ENCODE data around the gene SECISBP2L. TPM values are rescaled to one million over a fixed set of nuclear protein-coding genes. Genes with fewer than 3 reads are reported as not detected.

Gene SECISBP2L
- total RNA-seq, 1 donor from 2014 or later = 85.0 TPM

DNA sequence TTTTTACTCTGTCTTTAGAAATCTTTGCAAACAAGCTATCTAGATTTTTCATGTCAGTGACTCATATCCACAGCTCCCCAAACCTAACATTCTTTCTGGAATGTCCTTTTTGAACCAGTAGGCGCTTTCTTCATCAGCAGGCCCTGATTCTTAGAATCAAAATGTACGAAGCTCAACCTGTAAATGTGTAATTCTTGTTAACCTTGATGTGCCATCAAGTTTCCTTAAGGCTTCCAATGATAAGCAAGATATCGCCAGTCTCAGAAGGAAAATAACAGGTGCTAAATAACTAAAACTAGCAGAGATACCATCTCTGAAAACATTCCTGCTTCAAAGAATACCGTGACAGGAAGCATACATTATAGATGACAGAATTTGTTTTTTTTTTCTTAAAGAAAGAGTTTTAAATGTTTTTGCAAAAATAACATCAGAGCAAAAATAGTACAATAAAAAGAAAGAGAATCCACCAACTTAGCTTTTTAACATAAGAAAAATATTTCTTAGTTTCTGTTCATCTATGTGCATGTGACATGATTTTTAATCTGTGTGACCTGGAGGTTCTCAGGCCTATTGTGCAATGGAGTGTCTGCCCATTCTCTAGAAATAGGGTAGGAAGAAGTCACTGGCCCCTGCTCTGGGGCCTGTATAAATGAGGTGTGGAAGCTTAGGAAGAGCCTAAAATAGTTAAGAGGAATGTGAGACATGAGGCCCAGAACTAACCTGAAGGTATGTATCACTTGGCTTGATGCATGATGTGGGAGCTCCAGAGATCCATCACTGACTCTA lies 14.7 kb upstream of the SECISBP2L start:
- DNase-seq = no peak

GRCh38 chr15:49059491-49059890 lies 13.2 kb upstream of the SECISBP2L start:
- DNase-seq = no peak

DNA sequence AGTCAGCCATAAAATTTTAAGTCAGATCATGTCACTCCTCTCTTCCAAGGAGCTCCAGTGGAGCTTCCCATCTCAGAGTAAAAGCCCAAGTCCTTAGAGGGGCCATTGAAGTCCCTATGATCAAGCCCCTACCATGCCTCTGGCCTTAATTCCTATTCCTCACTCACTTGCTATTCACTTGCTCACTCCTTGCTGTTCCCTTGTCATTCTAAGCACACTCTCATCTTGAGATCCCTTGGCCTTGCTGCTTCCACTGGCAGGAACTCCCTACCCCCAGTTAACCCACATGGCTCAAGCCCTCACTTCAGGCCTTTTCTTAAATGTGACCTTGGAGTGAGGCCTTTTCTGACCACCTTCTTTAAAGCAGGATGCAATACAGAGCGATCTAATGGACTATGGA lies 12.3 kb upstream of the SECISBP2L start:
- DNase-seq = no peak

DNA sequence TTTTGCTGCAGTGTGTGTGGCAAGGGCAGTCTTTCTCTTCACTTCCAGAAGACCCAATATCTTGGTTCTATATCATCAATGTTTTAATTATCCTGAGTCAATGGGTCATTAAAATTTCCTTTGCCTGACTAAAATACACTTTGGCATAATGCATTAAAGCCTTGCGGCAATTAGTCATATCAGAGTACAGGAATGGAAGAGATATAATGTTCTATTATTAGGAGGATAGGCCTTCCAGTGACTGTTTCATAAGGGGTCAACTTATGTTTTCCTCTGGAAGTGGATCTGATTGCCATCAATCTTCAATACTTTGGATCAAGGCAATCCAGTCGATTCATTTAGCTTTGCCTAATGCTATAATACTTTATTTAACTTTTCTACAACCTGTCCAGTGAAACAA lies 9.4 kb upstream of the SECISBP2L start:
- DNase-seq = no peak

- DNase-seq = no peak
These were observed 6.4 kb upstream of the SECISBP2L start for GRCh38 chr15:49052662-49053061.

DNA sequence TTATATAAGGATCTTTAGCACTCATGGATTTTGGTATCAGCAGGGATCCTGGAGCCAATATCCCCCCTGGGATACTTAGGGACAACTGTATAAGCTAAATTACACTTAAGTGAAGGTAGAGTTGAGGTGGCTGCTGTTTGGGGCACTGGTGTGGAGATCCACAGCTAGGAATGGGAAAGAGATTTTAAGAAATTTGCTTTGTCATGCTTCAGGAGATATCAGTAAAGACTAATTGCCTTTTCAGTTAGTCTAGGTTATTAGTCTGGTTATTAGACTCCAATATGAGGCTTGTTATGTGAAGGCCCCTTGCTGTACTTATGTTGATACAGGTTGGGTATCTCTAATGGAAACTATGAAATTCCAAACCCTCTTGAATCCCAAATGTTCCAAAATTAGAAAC lies 1.2 kb upstream of the SECISBP2L start:
- no peak for DNase-seq

DNA sequence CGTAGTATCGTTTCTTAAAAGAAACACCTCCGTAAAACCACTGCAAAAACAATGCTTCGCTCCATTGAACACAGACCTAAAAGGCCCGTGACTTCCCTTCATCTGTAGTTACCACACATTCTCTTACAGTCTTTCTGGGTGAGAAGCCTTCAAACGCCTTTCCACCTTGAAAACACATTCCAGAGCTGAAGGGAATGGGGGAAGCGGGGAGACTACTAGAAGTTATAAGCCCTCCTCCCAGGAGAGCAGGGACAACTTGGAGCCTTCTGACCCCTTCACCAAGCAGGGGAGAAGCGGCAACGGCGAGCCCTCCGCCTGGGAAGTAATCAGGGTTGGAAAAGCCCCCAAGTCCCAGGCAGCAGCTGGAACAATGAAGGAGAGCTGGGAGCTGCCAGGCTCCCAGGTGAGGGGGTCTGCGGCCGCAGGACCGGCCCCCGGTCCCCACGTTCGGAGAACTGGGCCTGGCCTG lies 461 bp downstream of the SECISBP2L start:
- peak; percentile 35 for DNase-seq

DNA sequence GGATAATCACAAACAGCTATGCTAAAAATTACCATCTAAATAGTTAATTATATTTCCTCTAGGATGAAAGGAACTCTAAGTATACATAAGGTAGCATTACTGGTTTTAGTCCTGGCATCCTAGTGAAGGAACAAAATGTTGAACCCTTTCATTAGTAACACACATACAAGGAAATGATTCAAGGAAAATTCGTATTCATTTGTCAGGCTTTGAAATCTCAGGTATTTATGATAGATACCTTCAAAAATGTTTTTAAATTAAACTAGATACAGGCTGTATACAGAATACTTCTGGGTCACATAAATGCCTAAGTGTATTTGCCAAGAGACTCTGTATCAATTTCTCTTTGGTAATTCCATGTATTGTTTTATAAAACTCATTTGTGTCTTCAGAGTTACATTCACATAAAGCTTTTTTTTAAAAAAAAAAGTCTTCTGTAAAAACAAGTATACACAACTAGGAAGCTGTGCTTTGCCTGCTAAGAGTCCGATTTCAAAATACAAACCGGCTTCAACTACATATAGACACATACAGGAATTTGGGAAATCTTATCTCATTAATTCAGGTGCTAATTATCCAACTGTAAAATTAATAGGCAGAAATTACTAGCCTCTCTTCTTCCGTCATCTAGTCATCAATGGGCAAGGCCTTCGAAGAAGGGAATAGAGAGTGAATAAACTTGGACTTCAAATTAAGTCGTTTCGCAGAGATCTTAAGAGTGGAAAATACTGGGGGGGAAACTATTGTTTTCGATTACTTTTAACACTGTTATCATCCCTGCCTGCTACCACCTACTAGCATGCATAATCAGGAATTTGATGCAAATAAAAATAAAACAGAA lies 1.3 kb downstream of the SECISBP2L start:
- DNase-seq = no peak

- no peak for DNase-seq
These were observed 2.2 kb downstream of the SECISBP2L start for GRCh38 chr15:49044002-49044401.

DNA sequence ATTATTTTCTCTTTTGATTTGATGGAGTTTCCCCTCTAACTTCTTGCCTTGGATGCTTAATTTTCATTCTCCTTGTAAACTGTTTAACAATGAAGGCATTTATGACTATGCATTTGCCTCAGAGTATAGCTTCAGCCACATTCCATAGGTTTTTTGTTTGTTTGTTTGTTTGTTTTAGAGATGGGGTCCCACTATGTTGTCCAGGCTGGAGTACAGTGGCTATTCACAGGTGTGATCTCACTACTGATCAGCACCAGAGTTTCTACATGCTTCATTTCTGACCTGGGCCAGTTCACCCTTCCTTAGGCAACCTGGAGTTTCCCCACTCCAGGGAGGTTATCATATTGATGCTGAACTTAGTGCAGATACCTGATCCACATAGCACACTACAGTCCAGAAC lies 4.1 kb downstream of the SECISBP2L start:
- no peak for DNase-seq

GRCh38 chr15:49041426-49041825 lies 4.8 kb downstream of the SECISBP2L start:
- DNase-seq = no peak

DNA sequence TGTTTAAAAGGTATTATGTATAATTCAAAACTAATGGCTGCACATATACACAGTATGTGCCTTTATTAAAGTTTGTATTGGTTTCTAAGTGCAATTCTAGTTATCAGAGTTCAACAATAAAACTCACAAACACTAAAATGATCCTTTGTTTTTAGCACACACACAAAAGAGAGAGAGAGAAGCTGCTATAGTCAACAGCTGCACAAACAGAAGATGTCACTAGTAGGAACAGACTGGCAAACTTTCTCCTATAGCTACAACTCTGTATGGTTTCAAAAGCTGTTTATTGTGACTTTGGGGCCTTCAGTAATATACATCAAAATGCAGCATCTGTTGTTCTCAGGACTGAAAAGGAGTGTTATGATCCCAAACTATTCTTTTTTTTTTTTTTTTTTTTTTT lies 6.1 kb downstream of the SECISBP2L start:
- DNase-seq = no peak

GRCh38 chr15:49038382-49038781 lies 7.9 kb downstream of the SECISBP2L start:
- no peak for DNase-seq

DNA sequence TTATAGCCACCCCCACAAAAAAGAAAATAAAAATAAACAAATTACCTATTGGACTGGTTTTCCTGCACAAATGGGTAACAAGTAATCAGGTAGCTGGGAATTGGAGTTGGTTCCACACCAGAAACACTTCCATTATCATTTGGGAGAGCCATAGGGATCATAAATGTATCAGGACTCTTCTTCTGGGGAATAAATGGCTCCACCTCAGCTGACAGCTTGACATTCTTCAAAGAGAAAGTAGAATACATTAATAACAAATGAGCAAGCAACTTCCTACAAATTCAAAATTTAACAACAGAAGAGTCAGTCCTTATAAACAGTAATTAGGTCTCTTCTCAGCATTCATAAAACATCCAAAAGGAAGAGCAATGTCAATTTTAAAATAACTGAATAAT lies 8.7 kb downstream of the SECISBP2L start:
- DNase-seq = no peak

DNA sequence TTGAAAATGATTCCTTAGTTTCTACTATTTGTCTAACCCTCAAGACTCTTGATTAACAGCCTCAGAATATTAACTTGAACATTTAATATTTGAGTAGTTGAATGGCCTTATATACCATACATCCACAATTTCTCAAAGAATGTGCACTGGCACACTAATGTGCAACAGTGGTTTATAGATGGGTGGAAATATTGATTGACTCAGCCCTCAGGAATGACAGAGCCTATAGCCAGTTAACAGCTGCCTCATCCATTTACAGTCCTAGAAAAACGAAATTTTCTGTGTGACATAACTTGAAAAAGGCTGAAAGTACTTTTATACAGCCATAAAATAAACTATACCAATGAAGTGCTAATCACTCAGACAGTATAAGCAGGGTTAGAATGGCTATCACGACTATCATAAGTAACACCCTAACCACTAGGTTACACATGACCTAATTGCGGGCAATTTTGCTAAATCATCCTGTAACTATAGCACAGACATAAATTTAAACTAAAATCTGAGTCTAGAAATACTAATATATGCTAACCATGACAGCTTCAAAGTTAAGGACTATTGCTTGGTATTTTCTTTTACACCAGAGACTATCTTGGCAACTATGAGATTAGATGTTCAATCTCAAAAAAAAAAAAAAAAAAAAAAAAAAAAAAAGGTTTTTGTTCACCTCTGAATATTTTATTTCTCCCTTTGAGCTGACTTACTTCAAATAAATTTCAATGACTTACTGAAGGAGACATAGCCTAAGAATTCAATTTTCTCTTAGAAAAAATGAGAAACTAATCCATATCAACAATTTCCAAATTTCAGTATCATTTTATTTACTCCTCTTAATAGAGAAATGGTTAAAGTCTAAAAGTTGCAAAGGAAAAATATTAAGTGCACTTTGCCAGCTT lies 9.3 kb downstream of the SECISBP2L start:
- no peak for DNase-seq

DNA sequence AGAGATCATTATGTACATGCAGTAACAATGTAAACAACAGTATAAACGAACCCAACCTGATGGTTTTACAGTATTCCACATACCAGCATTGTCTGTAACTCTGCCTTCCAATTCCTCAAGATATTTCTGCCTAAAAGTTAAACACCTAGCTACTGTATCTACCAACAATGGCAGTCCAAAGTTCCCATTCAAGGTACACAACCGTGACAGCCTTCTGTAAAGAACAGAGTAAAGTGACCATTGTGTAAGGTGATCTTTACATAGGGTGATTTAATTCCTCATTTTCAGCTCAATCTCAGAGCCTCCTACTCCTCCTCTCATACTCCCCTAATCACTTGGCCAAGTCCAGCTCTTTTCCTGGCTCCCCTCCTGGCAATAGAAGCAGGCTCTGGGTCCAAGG lies 10.4 kb downstream of the SECISBP2L start:
- DNase-seq = no peak

DNA sequence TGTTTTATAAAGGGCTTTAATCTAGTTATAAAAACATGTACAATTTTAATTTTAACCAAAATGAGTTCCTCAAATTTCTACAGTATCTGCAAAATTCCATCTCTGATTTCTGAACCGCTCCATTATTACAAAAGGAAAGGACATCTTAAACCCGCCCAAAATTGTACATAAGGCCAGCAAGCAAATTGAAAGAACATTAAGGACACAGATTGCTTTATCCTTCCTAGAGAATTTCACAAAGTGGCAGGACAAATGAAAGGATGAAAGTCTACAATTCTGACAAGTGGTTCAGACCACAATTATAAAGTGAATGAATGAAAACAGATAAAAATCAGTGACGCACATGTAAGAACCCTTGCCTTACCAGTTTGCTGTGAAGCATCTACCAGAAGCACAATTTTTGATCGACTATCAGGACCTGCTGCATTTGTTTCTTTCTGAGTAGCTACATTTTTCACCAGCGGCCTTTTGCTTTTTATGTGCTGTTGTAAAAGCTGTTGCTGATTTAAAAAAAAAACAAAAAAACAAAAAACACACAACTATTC lies 13.6 kb downstream of the SECISBP2L start:
- no peak for DNase-seq

GRCh38 chr15:49031804-49032203 lies 14.4 kb downstream of the SECISBP2L start:
- no peak for DNase-seq

DNA sequence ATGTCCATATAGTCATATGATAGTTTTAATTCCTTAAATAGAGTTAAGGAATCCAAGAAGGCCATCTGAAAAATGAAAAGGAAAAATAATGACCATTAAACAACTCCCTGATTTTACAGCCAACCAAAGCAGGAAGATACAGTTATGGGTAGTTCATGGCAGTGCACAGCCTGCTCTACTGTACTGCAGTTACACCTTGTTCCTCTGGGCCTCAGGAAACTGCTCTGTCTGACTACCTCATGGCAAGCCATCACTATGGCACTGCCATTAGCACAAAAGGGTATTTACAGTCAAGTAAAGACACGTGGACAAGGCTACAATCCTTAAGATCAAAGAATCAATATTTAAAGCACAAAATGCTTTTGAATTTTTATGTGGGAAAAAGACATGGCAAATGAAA lies 19.5 kb downstream of the SECISBP2L start:
- no peak for DNase-seq

GRCh38 chr15:49024840-49025239 lies 21.4 kb downstream of the SECISBP2L start:
- no peak for DNase-seq

DNA sequence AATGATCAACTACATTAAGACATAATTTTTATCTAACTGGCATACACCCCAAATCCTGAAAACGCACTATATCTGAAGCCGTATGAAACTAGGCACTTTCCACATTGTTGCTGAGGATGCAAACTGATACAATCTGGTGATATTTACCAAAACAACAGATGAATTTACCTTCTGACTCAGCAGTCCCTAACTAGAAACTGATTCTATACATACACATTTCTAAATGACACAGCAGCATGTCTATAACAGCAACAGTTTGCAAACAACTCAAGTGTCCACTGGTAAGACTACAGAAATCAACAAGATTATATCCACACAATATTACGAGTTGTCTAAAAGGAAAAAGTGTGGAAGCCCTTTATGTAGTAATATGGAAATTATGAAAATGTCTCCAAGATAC lies 22.9 kb downstream of the SECISBP2L start:
- DNase-seq = no peak

- DNase-seq = no peak
These were observed 30.4 kb downstream of the SECISBP2L start for GRCh38 chr15:49015896-49016295.
